HCT116 (cell line): Measurements from ENCODE around the gene LTB4R. TPM values are rescaled to one million over a fixed set of nuclear protein-coding genes. Genes with fewer than 3 reads are reported as not detected.

ENCODE experiments used
- ATAC-seq: fragments of 200-7000 bp; cut with Tn5 transposase; 2 replicates; pipeline ENCODE4 v1.9.1; 2020; ENCODE audit warnings: mild to moderate bottlenecking, moderate library complexity
- BruUV-seq: library from RNA; stranded (reverse); fragments of 400-500 nt; replicated peaks from 2 replicates; lab custom pipeline; 2021; lab: Mats Ljungman, UMichigan
- CTCF ChIA-PET: fragments of 300-600 bp; sonication (Branson Sonifier 250); formaldehyde crosslinking; loops from one replicate; lab custom pipeline; 2021; ENCODE audit warnings: antibody characterized with exemption; lab: Charles Lee
- POLR2A ChIA-PET: fragments of 300-600, 350-600 bp; sonication (Branson Sonifier 250); formaldehyde crosslinking; loops from one replicate; lab custom pipeline; 2021; ENCODE audit warnings: antibody characterized with exemption; lab: Charles Lee
- RAD21 ChIA-PET, 2 experiments: fragments of 300-600 bp; sonication (Branson Sonifier 250); formaldehyde crosslinking; loops; one replicate each; lab custom pipeline; 2023; ENCODE audit warnings: low total read pairs in 2 of 2; ENCODE audit not compliant: uncharacterized antibody in 2 of 2, unreplicated experiment in 2 of 2, low non-redundant PET in 1 of 2; lab: Charles Lee
- DNase-seq: peaks from one replicate; pipeline ENCODE4 v3.0.0-alpha.2; 2010; ENCODE audit warnings: low read depth, low spot score
- H2AFZ ChIP-seq: fragments of 200-600 bp; shearing (Covaris generic), sonication (generic); 2 replicates; pipeline ENCODE4 v1.6.1; 2017; ENCODE audit warnings: low read depth, mixed run types, mixed read lengths, antibody characterized with exemption, low read length; ENCODE audit not compliant: poor library complexity, severe bottlenecking
- H3K27ac ChIP-seq: 2 replicates; pipeline ENCODE4 v1.5.1; 2012; ENCODE audit warnings: low read depth, low read length
- H3K27me3 ChIP-seq: fragments of 200-600 bp; sonication (generic); 2 replicates; pipeline ENCODE4 v1.6.1; 2016; ENCODE audit warnings: mixed run types, low read length, mixed read lengths; ENCODE audit not compliant: insufficient read depth
- H3K36me3 ChIP-seq, 2 experiments: fragments of 200-500 bp in 1 of 2; fragments of 200-600 bp in 1 of 2; sonication (Bioruptor generic) in 1 of 2; sonication (generic) in 1 of 2; 2 replicates each; pipeline versions ENCODE4 v1.5.1 to v1.6.1; 2014 to 2016; ENCODE audit warnings: low read length in 2 of 2, inconsistent platforms in 1 of 2, mixed read lengths in 1 of 2, mixed run types in 1 of 2; ENCODE audit not compliant: insufficient read depth in 2 of 2, control insufficient read depth in 1 of 2
- H3K4me1 ChIP-seq, 2 experiments: fragments of 200-600 bp in 1 of 2; sonication (generic) in 1 of 2; 2 replicates each; pipeline versions ENCODE4 v1.5.1 to v1.6.1; 2012 to 2017; ENCODE audit warnings: low read length in 2 of 2, inconsistent platforms in 1 of 2, mild to moderate bottlenecking in 1 of 2, mixed read lengths in 1 of 2, mixed run types in 1 of 2, moderate library complexity in 1 of 2; ENCODE audit not compliant: insufficient read depth in 2 of 2, control insufficient read depth in 1 of 2
- H3K4me2 ChIP-seq: fragments of 200-600 bp; sonication (generic); 2 replicates; pipeline ENCODE4 v1.6.1; 2017; ENCODE audit warnings: mixed run types, low read length, mixed read lengths
- H3K4me3 ChIP-seq, 2 experiments: fragments of 200-600 bp in 1 of 2; sonication (generic) in 1 of 2; replicated peaks in 1 of 2; 2 replicates each; pipeline ENCODE4 v1.5.1; 2011 to 2016; ENCODE audit warnings: low read length in 2 of 2, control low read depth in 1 of 2, low read depth in 1 of 2, mild to moderate bottlenecking in 1 of 2, mixed read lengths in 1 of 2, mixed run types in 1 of 2
- H3K79me2 ChIP-seq: fragments of 200-600 bp; sonication (generic); 2 replicates; pipeline ENCODE4 v1.6.1; 2017; ENCODE audit warnings: mild to moderate bottlenecking, mixed run types, low read length, moderate library complexity, mixed read lengths; ENCODE audit not compliant: insufficient read depth
- H3K9ac ChIP-seq: fragments of 200-600 bp; sonication (generic); 2 replicates; pipeline ENCODE4 v1.6.1; 2016; ENCODE audit warnings: low read length, mixed read lengths
- H3K9me2 ChIP-seq: fragments of 200-600 bp; sonication (generic), shearing (Covaris generic); 2 replicates; pipeline ENCODE4 v1.6.1; 2017; ENCODE audit warnings: mixed run types, mild to moderate bottlenecking, moderate library complexity; ENCODE audit not compliant: insufficient read depth
- H3K9me3 ChIP-seq, 2 experiments: fragments of 200-500 bp in 1 of 2; fragments of 200-600 bp in 1 of 2; sonication (Bioruptor generic) in 1 of 2; sonication (generic) in 1 of 2; 2 replicates each; pipeline ENCODE4 v1.6.1; 2014 to 2017; ENCODE audit warnings: low read length in 2 of 2, mixed read lengths in 2 of 2, inconsistent platforms in 1 of 2, low read depth in 1 of 2, mild to moderate bottlenecking in 1 of 2, mixed run types in 1 of 2, moderate library complexity in 1 of 2; ENCODE audit not compliant: control insufficient read depth in 1 of 2, insufficient read depth in 1 of 2
- H4K20me1 ChIP-seq: fragments of 200-600 bp; sonication (generic), shearing (Covaris generic); 2 replicates; pipeline ENCODE4 v1.6.1; 2017; ENCODE audit warnings: mixed run types, mild to moderate bottlenecking, moderate library complexity; ENCODE audit not compliant: insufficient read depth
- CEBPB ChIP-seq: IDR thresholded peaks from 2 replicates; pipeline ENCODE4 v1.6.1; 2012; ENCODE audit warnings: low read depth
- EGR1 ChIP-seq: IDR thresholded peaks from 2 replicates; pipeline ENCODE4 v1.6.1; 2012; ENCODE audit warnings: low read depth
- EZH2 ChIP-seq: fragments of 200-600 bp; sonication (generic); IDR thresholded peaks from 2 replicates; pipeline ENCODE4 v1.6.1; 2017; ENCODE audit warnings: antibody characterized with exemption, mixed run types
- FOSL1 ChIP-seq: IDR thresholded peaks from 2 replicates; pipeline ENCODE4 v1.6.1; 2012; ENCODE audit warnings: low read depth
- JUND ChIP-seq: IDR thresholded peaks from 2 replicates; pipeline ENCODE4 v1.6.1; 2012
- MAX ChIP-seq: IDR thresholded peaks from 2 replicates; pipeline ENCODE4 v1.6.1; 2012
- POLR2A ChIP-seq: IDR thresholded peaks from 2 replicates; pipeline ENCODE4 v1.7.0; 2011; ENCODE audit warnings: borderline replicate concordance; ENCODE audit not compliant: insufficient read depth, insufficient read length; ENCODE audit errors: extremely low read depth
- POLR2AphosphoS5 ChIP-seq: IDR thresholded peaks from 2 replicates; pipeline ENCODE4 v1.6.1; 2011; ENCODE audit warnings: mild to moderate bottlenecking, low read depth, low read length, moderate library complexity
- RAD21 ChIP-seq: IDR thresholded peaks from 2 replicates; pipeline ENCODE4 v1.6.1; 2012; ENCODE audit warnings: low read depth, mild to moderate bottlenecking
- SP1 ChIP-seq: IDR thresholded peaks from 2 replicates; pipeline ENCODE4 v1.6.1; 2012; ENCODE audit warnings: low read depth
- SRF ChIP-seq: IDR thresholded peaks from 2 replicates; pipeline ENCODE4 v1.6.1; 2012; ENCODE audit warnings: low read depth
- TCF7L2 ChIP-seq: IDR thresholded peaks from 2 replicates; pipeline ENCODE4 v1.7.0; 2011; ENCODE audit warnings: borderline replicate concordance, inconsistent platforms; ENCODE audit not compliant: insufficient read depth, insufficient read length; ENCODE audit errors: extremely low read depth
- ZFX ChIP-seq: fragments of 450-650 bp; IDR thresholded peaks from 2 replicates; pipeline ENCODE4 v1.6.1; 2017
- intact Hi-C: fragments of 100-400 bp; cut with micrococcal nuclease; formaldehyde crosslinking; loops from 2 replicates; pipeline ENCODE4 v1.10.0; 2022
- total RNA-seq: library from RNA; stranded (reverse); gene quantifications from one replicate; pipeline ENCODE4 v1.2.1, GENCODE V29; 2021; ENCODE audit not compliant: unreplicated experiment
- TF ChIP-seq, protein P1 (sequence below), 3 experiments: fragments of 200-600 bp in 1 of 3; sonication (generic) in 1 of 3; IDR thresholded peaks in 2 of 3; conservative IDR thresholded peaks in 1 of 3; 2 replicates each; pipeline ENCODE4 v1.5.1; 2012 to 2017; ENCODE audit warnings: low read depth in 2 of 3, low read length in 2 of 3, antibody characterized with exemption in 1 of 3, borderline replicate concordance in 1 of 3, control low read depth in 1 of 3, mild to moderate bottlenecking in 1 of 3, mixed read lengths in 1 of 3, mixed run types in 1 of 3, moderate library complexity in 1 of 3; ENCODE audit not compliant: insufficient read depth in 1 of 3
- TF ChIP-seq, protein P2 (sequence below): IDR thresholded peaks from 2 replicates; pipeline ENCODE4 v1.6.1; 2012; ENCODE audit warnings: low read depth

The LTB4R gene
- total RNA-seq, 1 experiment from 2014 or later = 14.8 TPM

- CTCF ChIA-PET = no interaction called here
- peaks cover 5 to 22% of the 10 kb centered on the region in 2 experiments; a peak in 3 of 4 replicates for H3K4me1 ChIP-seq
- BruUV-seq = no TSS peak
- no peak for ATAC-seq
- RAD21 ChIA-PET = no interaction called here
- no peak overlapping the region for H3K27ac ChIP-seq
- no peaks in the 10 kb centered on the region for H3K27me3 ChIP-seq
- no peaks in the 10 kb centered on the region for H3K9me3 ChIP-seq
- H3K36me3 ChIP-seq = no peaks in the 10 kb centered on the region
- no peak overlapping the region for H3K4me2 ChIP-seq
- H3K9ac ChIP-seq = no peak overlapping the region
- no peaks in the 10 kb centered on the region for H3K79me2 ChIP-seq
- no peak for TF ChIP-seq JUND
- no peak for TF ChIP-seq POLR2A
- no peak for TF ChIP-seq POLR2AphosphoS5
- TF ChIP-seq RAD21 = no peak
- TF ChIP-seq ZFX = no peak
- TF ChIP-seq EZH2 = no peak
- TF ChIP-seq, protein P1, sequence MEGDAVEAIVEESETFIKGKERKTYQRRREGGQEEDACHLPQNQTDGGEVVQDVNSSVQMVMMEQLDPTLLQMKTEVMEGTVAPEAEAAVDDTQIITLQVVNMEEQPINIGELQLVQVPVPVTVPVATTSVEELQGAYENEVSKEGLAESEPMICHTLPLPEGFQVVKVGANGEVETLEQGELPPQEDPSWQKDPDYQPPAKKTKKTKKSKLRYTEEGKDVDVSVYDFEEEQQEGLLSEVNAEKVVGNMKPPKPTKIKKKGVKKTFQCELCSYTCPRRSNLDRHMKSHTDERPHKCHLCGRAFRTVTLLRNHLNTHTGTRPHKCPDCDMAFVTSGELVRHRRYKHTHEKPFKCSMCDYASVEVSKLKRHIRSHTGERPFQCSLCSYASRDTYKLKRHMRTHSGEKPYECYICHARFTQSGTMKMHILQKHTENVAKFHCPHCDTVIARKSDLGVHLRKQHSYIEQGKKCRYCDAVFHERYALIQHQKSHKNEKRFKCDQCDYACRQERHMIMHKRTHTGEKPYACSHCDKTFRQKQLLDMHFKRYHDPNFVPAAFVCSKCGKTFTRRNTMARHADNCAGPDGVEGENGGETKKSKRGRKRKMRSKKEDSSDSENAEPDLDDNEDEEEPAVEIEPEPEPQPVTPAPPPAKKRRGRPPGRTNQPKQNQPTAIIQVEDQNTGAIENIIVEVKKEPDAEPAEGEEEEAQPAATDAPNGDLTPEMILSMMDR (IDR thresholded peaks at IDR 0.05 in 2 of 3, conservative IDR thresholded peaks at IDR 0.05 in 1 of 3; ENCODE audit: borderline replicate concordance in 1 of 3, insufficient read depth in 1 of 3, low read depth in 2 of 3, low read length in 2 of 3) = no peak
- no peak for TF ChIP-seq SP1
- no peak for TF ChIP-seq SRF
- TF ChIP-seq, protein P2, sequence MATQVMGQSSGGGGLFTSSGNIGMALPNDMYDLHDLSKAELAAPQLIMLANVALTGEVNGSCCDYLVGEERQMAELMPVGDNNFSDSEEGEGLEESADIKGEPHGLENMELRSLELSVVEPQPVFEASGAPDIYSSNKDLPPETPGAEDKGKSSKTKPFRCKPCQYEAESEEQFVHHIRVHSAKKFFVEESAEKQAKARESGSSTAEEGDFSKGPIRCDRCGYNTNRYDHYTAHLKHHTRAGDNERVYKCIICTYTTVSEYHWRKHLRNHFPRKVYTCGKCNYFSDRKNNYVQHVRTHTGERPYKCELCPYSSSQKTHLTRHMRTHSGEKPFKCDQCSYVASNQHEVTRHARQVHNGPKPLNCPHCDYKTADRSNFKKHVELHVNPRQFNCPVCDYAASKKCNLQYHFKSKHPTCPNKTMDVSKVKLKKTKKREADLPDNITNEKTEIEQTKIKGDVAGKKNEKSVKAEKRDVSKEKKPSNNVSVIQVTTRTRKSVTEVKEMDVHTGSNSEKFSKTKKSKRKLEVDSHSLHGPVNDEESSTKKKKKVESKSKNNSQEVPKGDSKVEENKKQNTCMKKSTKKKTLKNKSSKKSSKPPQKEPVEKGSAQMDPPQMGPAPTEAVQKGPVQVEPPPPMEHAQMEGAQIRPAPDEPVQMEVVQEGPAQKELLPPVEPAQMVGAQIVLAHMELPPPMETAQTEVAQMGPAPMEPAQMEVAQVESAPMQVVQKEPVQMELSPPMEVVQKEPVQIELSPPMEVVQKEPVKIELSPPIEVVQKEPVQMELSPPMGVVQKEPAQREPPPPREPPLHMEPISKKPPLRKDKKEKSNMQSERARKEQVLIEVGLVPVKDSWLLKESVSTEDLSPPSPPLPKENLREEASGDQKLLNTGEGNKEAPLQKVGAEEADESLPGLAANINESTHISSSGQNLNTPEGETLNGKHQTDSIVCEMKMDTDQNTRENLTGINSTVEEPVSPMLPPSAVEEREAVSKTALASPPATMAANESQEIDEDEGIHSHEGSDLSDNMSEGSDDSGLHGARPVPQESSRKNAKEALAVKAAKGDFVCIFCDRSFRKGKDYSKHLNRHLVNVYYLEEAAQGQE = no peak
- TF ChIP-seq TCF7L2 = no peak
- no peak for TF ChIP-seq FOSL1
- no peak for TF ChIP-seq CEBPB
- TF ChIP-seq MAX = no peak
- TF ChIP-seq EGR1 = no peak
- POLR2A ChIA-PET = no interaction called here
- intact Hi-C loops = no loop called here
- H3K4me3 ChIP-seq = no peak overlapping the region
- no peaks in the 10 kb centered on the region for H4K20me1 ChIP-seq
- no peak overlapping the region for H2AFZ ChIP-seq
- H3K9me2 ChIP-seq = no peaks in the 10 kb centered on the region
- DNase-seq = no peak
Measured at GRCh38 chr14:24355009-24355408, 43.7 kb downstream of the LTB4R start.
